Ishikawa (cell line): ENCODE measurements around the gene JCHAIN.

ENCODE experiments used
- CEBPB ChIP-seq: IDR thresholded peaks from 2 replicates; pipeline ENCODE4 v1.6.1; 2012
- CREB1 ChIP-seq: IDR thresholded peaks from 2 replicates; pipeline ENCODE4 v1.6.1; 2012; ENCODE audit warnings: low read depth
- EGR1 ChIP-seq: IDR thresholded peaks from 2 replicates; pipeline ENCODE4 v1.6.1; 2012
- EP300 ChIP-seq: IDR thresholded peaks from 2 replicates; pipeline ENCODE4 v1.6.1; 2012; ENCODE audit warnings: borderline replicate concordance
- FOXM1 ChIP-seq: IDR thresholded peaks from 2 replicates; pipeline ENCODE4 v1.6.1; 2012; ENCODE audit warnings: low read depth, borderline replicate concordance
- NFIC ChIP-seq: IDR thresholded peaks from 2 replicates; pipeline ENCODE4 v1.6.1; 2012
- RAD21 ChIP-seq: IDR thresholded peaks from 2 replicates; pipeline ENCODE4 v1.6.1; 2012; ENCODE audit warnings: low read depth
- TAF1 ChIP-seq: IDR thresholded peaks from 2 replicates; pipeline ENCODE4 v1.6.1; 2012; ENCODE audit warnings: low read depth, mild to moderate bottlenecking
- TCF12 ChIP-seq: IDR thresholded peaks from 2 replicates; pipeline ENCODE4 v1.6.1; 2012; ENCODE audit warnings: low read depth
- TEAD4 ChIP-seq: IDR thresholded peaks from 2 replicates; pipeline ENCODE4 v1.6.1; 2012
- YY1 ChIP-seq: IDR thresholded peaks from 2 replicates; pipeline ENCODE4 v1.6.1; 2012; ENCODE audit warnings: low read depth
- ZBTB7A ChIP-seq: IDR thresholded peaks from 2 replicates; pipeline ENCODE4 v1.6.1; 2012; ENCODE audit warnings: low read depth
- TF ChIP-seq, protein P1 (sequence below): IDR thresholded peaks from 2 replicates; pipeline ENCODE4 v1.6.1; 2012
- TF ChIP-seq, protein P2 (sequence below): IDR thresholded peaks from 2 replicates; pipeline ENCODE4 v1.6.1; 2012; ENCODE audit warnings: low read depth, mild to moderate bottlenecking
- TF ChIP-seq, protein P3 (sequence below): IDR thresholded peaks from 2 replicates; pipeline ENCODE4 v1.6.1; 2012

Gene JCHAIN

DNA sequence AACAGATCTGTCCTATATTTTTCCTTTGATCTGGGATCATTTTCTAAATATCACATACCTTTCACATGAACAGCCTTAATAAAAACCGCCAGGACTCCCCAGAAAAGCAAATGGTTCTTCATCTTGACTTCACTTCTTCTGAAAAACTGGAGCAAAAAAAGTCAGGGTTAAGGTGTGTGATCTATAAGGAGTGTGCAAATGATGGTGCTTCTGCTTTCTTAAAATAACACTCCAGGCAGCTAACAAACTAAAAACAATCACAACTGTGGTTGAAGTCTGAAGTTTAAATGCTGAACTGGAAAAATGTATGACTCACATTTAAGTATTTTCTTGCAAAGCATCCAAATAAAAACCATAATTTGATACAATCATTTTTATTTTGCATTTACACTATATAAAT, at the start of gene JCHAIN:
Gene JCHAIN, minus strand, starts transcription at position 140 of the 400 bp plus-strand sequence. Its CDS starts 18 bp downstream, at position 122.
- TF ChIP-seq, protein P1, sequence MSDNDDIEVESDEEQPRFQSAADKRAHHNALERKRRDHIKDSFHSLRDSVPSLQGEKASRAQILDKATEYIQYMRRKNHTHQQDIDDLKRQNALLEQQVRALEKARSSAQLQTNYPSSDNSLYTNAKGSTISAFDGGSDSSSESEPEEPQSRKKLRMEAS: no peak
- TF ChIP-seq EP300 (no peak), TAF1 (no peak), TCF12 (no peak), CEBPB (no peak), FOXM1 (no peak), NFIC (no peak), TEAD4 (no peak), RAD21 (no peak), CREB1 (no peak), ZBTB7A (no peak)
- TF ChIP-seq, protein P2, sequence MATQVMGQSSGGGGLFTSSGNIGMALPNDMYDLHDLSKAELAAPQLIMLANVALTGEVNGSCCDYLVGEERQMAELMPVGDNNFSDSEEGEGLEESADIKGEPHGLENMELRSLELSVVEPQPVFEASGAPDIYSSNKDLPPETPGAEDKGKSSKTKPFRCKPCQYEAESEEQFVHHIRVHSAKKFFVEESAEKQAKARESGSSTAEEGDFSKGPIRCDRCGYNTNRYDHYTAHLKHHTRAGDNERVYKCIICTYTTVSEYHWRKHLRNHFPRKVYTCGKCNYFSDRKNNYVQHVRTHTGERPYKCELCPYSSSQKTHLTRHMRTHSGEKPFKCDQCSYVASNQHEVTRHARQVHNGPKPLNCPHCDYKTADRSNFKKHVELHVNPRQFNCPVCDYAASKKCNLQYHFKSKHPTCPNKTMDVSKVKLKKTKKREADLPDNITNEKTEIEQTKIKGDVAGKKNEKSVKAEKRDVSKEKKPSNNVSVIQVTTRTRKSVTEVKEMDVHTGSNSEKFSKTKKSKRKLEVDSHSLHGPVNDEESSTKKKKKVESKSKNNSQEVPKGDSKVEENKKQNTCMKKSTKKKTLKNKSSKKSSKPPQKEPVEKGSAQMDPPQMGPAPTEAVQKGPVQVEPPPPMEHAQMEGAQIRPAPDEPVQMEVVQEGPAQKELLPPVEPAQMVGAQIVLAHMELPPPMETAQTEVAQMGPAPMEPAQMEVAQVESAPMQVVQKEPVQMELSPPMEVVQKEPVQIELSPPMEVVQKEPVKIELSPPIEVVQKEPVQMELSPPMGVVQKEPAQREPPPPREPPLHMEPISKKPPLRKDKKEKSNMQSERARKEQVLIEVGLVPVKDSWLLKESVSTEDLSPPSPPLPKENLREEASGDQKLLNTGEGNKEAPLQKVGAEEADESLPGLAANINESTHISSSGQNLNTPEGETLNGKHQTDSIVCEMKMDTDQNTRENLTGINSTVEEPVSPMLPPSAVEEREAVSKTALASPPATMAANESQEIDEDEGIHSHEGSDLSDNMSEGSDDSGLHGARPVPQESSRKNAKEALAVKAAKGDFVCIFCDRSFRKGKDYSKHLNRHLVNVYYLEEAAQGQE: no peak
- TF ChIP-seq, protein P3, sequence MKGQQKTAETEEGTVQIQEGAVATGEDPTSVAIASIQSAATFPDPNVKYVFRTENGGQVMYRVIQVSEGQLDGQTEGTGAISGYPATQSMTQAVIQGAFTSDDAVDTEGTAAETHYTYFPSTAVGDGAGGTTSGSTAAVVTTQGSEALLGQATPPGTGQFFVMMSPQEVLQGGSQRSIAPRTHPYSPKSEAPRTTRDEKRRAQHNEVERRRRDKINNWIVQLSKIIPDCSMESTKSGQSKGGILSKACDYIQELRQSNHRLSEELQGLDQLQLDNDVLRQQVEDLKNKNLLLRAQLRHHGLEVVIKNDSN: no peak

DNA sequence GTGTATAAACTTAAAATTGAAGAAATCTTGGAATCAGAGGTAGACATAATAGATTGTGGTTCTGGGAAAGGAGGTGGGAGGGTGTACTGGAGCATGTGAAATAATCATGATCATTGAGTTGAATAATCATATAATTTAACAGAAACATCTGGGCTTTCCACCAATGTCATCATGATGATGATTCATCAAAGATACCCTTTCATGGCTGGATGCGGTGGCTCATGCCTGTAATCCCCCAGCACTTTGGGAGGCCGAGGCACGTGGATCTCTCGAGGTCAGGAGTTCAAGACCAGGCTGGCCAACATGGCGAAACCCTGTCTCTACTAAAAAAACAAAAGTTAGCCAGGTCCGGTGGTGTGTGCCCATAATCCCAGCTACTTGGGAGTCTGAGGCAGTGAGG, 48.8 kb upstream of the JCHAIN start:
- TF ChIP-seq TCF12: no peak
- no peak for TF ChIP-seq YY1
- no peak for TF ChIP-seq CREB1
- TF ChIP-seq, protein P1: no peak
- no peak for TF ChIP-seq RAD21
- no peak for TF ChIP-seq NFIC
- TF ChIP-seq TEAD4: no peak
- TF ChIP-seq CEBPB: no peak
- TF ChIP-seq ZBTB7A: no peak
- TF ChIP-seq, protein P3: no peak
- no peak for TF ChIP-seq EP300
- TF ChIP-seq, protein P2: no peak
- no peak for TF ChIP-seq FOXM1
- TF ChIP-seq TAF1: no peak
- no peak for TF ChIP-seq EGR1

DNA sequence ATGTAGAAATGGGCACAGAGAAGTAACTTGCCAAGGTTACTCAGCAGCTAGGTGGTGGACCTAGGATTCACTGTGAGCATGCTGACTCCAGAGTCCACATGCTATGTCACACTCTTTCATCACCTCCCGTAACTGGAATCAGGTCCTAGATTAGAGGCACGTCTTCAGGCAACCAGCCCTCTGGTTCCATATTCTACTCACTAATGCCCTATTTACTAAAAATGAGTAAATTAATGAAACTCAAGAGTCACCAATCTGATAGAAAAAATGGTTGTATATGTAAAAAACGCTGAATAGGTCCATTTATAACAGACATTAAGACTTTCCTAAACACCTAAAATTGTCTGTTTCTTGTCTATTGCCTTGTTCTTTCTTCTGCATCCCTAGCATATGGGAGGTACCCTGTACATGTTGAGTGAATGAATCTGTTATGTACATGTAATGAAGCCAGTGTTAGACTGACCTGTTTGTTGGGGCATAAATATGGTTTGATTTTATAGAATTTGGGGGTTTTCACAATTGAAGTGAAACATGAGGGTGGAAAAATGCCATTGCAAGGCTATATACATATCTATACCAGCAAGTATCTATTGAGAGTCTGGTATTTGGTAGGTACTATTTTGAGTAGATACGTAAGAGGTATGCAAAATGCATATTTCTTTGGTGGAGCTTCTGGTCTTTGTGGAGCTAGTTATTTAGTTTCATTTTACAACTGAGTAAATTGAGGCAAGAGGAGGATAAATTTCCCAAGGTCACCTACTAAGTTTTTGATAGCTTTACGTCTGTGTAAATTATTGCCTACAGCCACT, 48.0 kb upstream of the JCHAIN start:
- no peak for TF ChIP-seq YY1
- TF ChIP-seq, protein P3: no peak
- TF ChIP-seq EGR1: no peak
- TF ChIP-seq, protein P1: no peak
- no peak for TF ChIP-seq TAF1
- TF ChIP-seq NFIC: no peak
- TF ChIP-seq TCF12: no peak
- TF ChIP-seq TEAD4: no peak
- TF ChIP-seq, protein P2: no peak
- TF ChIP-seq ZBTB7A: no peak
- no peak for TF ChIP-seq FOXM1
- no peak for TF ChIP-seq EP300
- TF ChIP-seq RAD21: no peak
- TF ChIP-seq CREB1: no peak
- TF ChIP-seq CEBPB: no peak
